Neural progenitor cell (in vitro differentiated cells): Measurements from ENCODE around the gene TCF25. TPM values are rescaled to one million over a fixed set of nuclear protein-coding genes. Genes with fewer than 3 reads are reported as not detected.

Source experiments
- DNase-seq: peaks from one replicate; pipeline ENCODE4 v3.0.0-alpha.2; 2016; ENCODE audit warnings: low spot score
- H2AFZ ChIP-seq: fragments of 200-600 bp; sonication (generic); replicated peaks from 2 replicates; pipeline ENCODE4 v1.6.1; 2016; ENCODE audit warnings: antibody characterized with exemption
- H3F3A ChIP-seq: fragments of 200-600 bp; sonication (generic); 2 replicates; pipeline ENCODE4 v1.6.1; 2016; ENCODE audit warnings: antibody characterized with exemption, low read depth
- H3K27ac ChIP-seq: fragments of 200-600 bp; sonication (generic); 2 replicates; pipeline ENCODE4 v1.5.1; 2016; ENCODE audit warnings: mild to moderate bottlenecking
- H3K27me3 ChIP-seq: fragments of 200-600 bp; sonication (generic); 2 replicates; pipeline ENCODE4 v1.6.1; 2016; ENCODE audit warnings: mild to moderate bottlenecking, moderate library complexity
- H3K36me3 ChIP-seq: fragments of 200-600 bp; sonication (generic); 2 replicates; pipeline ENCODE4 v1.5.1; 2016
- H3K4me1 ChIP-seq: fragments of 200-600 bp; sonication (generic); 2 replicates; pipeline ENCODE4 v1.6.1; 2016; ENCODE audit warnings: mixed run types
- H3K4me2 ChIP-seq: fragments of 200-600 bp; sonication (generic); 2 replicates; pipeline ENCODE4 v1.6.1; 2016
- H3K4me3 ChIP-seq: fragments of 200-600 bp; sonication (generic); 2 replicates; pipeline ENCODE4 v1.5.1; 2016
- H3K79me2 ChIP-seq: fragments of 200-600 bp; sonication (generic); 2 replicates; pipeline ENCODE4 v1.6.1; 2016; ENCODE audit warnings: low read depth
- H3K9ac ChIP-seq: fragments of 200-600 bp; sonication (generic); 2 replicates; pipeline ENCODE4 v1.6.1; 2016
- H3K9me3 ChIP-seq: fragments of 200-600 bp; sonication (generic); 2 replicates; pipeline ENCODE4 v1.5.1; 2016; ENCODE audit warnings: low read depth
- H4K20me1 ChIP-seq: fragments of 200-600 bp; sonication (generic); 2 replicates; pipeline ENCODE4 v1.6.1; 2016; ENCODE audit warnings: low read depth
- H3K27ac Mint-ChIP-seq: 3 replicates; pipeline ENCODE4 v1.8.0; 2021; ENCODE audit warnings: mixed read lengths
- H3K27me3 Mint-ChIP-seq: 2 replicates; pipeline ENCODE4 v1.8.0; 2022; ENCODE audit warnings: low read depth, mild to moderate bottlenecking, inconsistent platforms, moderate library complexity, mixed read lengths; ENCODE audit not compliant: insufficient read depth
- H3K36me3 Mint-ChIP-seq: 3 replicates; pipeline ENCODE4 v1.8.0; 2021; ENCODE audit warnings: mixed read lengths
- H3K4me1 Mint-ChIP-seq: 3 replicates; pipeline ENCODE4 v1.8.0; 2021; ENCODE audit warnings: mixed read lengths
- H3K4me3 Mint-ChIP-seq: 3 replicates; pipeline ENCODE4 v1.8.0; 2021; ENCODE audit warnings: mild to moderate bottlenecking, moderate library complexity, mixed read lengths
- H3K9me3 Mint-ChIP-seq: 3 replicates; pipeline ENCODE4 v1.8.0; 2020; ENCODE audit warnings: mixed read lengths
- CTCF ChIP-seq: fragments of 200-600 bp; sonication (generic); IDR thresholded peaks from 2 replicates; pipeline ENCODE4 v1.5.1; 2017; ENCODE audit warnings: antibody characterized with exemption, mild to moderate bottlenecking
- EZH2 ChIP-seq: fragments of 200-600 bp; sonication (generic); IDR thresholded peaks from 2 replicates; pipeline ENCODE4 v1.6.1; 2017; ENCODE audit warnings: antibody characterized with exemption, mild to moderate bottlenecking, moderate library complexity
- EZH2phosphoT487 ChIP-seq: fragments of 200-600 bp; sonication (generic); IDR thresholded peaks from 2 replicates; pipeline ENCODE4 v1.6.1; 2017; ENCODE audit warnings: antibody characterized with exemption
- total RNA-seq: library from RNA; depleted of rRNA; stranded (reverse); fragments of >200 nt; gene quantifications from 2 replicates; pipeline ENCODE4 v1.2.3, GENCODE V29; 2015; ENCODE audit warnings: low replicate concordance

The TCF25 gene
- total RNA-seq, 1 donor from 2014 or later = 95.6 TPM

- Histone ChIP-seq H3F3A (peaks cover 67% of the 10 kb centered on the region), H3K4me3 (peak overlapping the region; percentile 68), H3K9me3 (no peaks in the 10 kb centered on the region), H3K27ac (no peak overlapping the region), H3K79me2 (peaks cover 4% of the 10 kb centered on the region), H3K27me3 (peaks cover 30% of the 10 kb centered on the region), H3K4me2 (peak overlapping the region; percentile 92), H3K36me3 (no peaks in the 10 kb centered on the region), H2AFZ (no peak overlapping the region), H4K20me1 (peaks cover 31% of the 10 kb centered on the region), H3K4me1 (peaks cover 47% of the 10 kb centered on the region), H3K9ac (no peak overlapping the region)
- Mint-ChIP-seq H3K4me3 (peak overlapping the region; percentile 93), H3K9me3 (no peaks in the 10 kb centered on the region), H3K27ac (peak overlapping the region; percentile 53), H3K27me3 (peaks cover 10% of the 10 kb centered on the region), H3K4me1 (peaks cover 26% of the 10 kb centered on the region), H3K36me3 (peaks cover 4% of the 10 kb centered on the region)
- no peak for TF ChIP-seq CTCF
- no peak for TF ChIP-seq EZH2
- no peak for TF ChIP-seq EZH2phosphoT487
- DNase-seq = peak; percentile 62
Observed at GRCh38 chr16:89921702-89922476, 48.5 kb downstream of the TCF25 start.

- no peaks in the 10 kb centered on the region for H3K9me3 Mint-ChIP-seq
Observed at GRCh38 chr16:89922477-89922883, 49.1 kb downstream of the TCF25 start.

GRCh38 chr16:89922884-89923639 is 49.7 kb downstream of the TCF25 start, which contains the start of gene TUBB3:
Gene TUBB3 (plus strand): TSS chr16:89923342. CDS start chr16:89923402, 60 bp downstream.
- H3K36me3 Mint-ChIP-seq = peaks cover 4% of the 10 kb centered on the region
- Histone ChIP-seq H3K27ac (no peak within 1 kb of the TSS), H4K20me1 (peaks cover 42% of the 10 kb centered on the region), H3K9ac (no peak within 1 kb of the TSS), H3F3A (peaks cover 59% of the 10 kb centered on the region), H3K79me2 (peaks cover 15% of the 10 kb centered on the region), H3K4me1 (peaks cover 40% of the 10 kb centered on the region), H3K27me3 (peaks cover 28% of the 10 kb centered on the region), H2AFZ (peak within 1 kb of the TSS; percentile 86), H3K36me3 (no peaks in the 10 kb centered on the region), H3K4me2 (peak within 1 kb of the TSS; percentile 92), H3K9me3 (no peaks in the 10 kb centered on the region), H3K4me3 (peak within 1 kb of the TSS; percentile 68)
- H3K9me3 Mint-ChIP-seq = no peaks in the 10 kb centered on the region
- TF ChIP-seq EZH2 (peak; percentile 5), EZH2phosphoT487 (no peak), CTCF (peak; percentile 27)
- peaks cover 8% of the 10 kb centered on the region for H3K27me3 Mint-ChIP-seq
- peaks cover 22% of the 10 kb centered on the region for H3K4me1 Mint-ChIP-seq
- peak; percentile 95 for DNase-seq
- H3K27ac Mint-ChIP-seq = peak within 1 kb of the TSS; percentile 78
- H3K4me3 Mint-ChIP-seq = peak within 1 kb of the TSS; percentile 93

More at GRCh38 chr16:89922477-89922883, 49.1 kb downstream of the TCF25 start:
- Histone ChIP-seq H3K4me3 (peak overlapping the region; percentile 68), H3K9me3 (no peaks in the 10 kb centered on the region), H3K27me3 (peaks cover 28% of the 10 kb centered on the region), H3K27ac (no peak overlapping the region), H3K79me2 (peaks cover 9% of the 10 kb centered on the region), H3F3A (peaks cover 63% of the 10 kb centered on the region), H2AFZ (peak overlapping the region; percentile 86), H3K4me1 (peaks cover 45% of the 10 kb centered on the region), H3K36me3 (no peaks in the 10 kb centered on the region), H4K20me1 (peaks cover 37% of the 10 kb centered on the region), H3K4me2 (peak overlapping the region; percentile 92), H3K9ac (no peak overlapping the region)
- peak; percentile 75 for DNase-seq
- peaks cover 8% of the 10 kb centered on the region for H3K27me3 Mint-ChIP-seq
- H3K4me1 Mint-ChIP-seq = peaks cover 25% of the 10 kb centered on the region
- H3K4me3 Mint-ChIP-seq = peak overlapping the region; percentile 93
- no peak for TF ChIP-seq CTCF
- TF ChIP-seq EZH2 = no peak
- no peak for TF ChIP-seq EZH2phosphoT487
- peaks cover 4% of the 10 kb centered on the region for H3K36me3 Mint-ChIP-seq
- H3K27ac Mint-ChIP-seq = peak overlapping the region; percentile 78
